ENCODE measurements around the gene HTT.

Gene HTT

GRCh38 chr4:3280466-3280865 lies 206.0 kb downstream of the HTT start:
- DNase-seq, result no peak

- no peak for DNase-seq
These were observed 209.0 kb downstream of the HTT start for GRCh38 chr4:3283483-3283882.

DNA sequence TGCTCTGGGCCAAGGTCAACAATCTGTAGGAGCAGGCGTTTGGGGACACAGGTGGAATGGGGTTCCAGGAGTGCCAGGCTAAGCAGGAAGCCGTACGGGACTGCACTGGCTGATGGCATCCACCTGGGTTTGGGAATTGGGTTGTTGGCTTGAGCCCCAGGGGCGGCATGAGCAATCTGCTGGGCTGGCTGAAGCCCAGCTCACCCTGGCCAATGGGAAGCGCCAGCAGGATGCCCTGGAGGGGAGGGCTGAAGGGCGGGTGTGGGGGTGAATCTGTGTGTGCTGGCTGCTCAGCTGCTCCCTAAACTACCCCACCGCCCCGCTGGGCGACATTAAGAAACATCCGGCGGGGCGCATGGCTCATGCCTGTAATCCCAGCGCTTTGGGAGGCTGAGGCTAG lies 209.4 kb downstream of the HTT start:
- no peak for DNase-seq

DNA sequence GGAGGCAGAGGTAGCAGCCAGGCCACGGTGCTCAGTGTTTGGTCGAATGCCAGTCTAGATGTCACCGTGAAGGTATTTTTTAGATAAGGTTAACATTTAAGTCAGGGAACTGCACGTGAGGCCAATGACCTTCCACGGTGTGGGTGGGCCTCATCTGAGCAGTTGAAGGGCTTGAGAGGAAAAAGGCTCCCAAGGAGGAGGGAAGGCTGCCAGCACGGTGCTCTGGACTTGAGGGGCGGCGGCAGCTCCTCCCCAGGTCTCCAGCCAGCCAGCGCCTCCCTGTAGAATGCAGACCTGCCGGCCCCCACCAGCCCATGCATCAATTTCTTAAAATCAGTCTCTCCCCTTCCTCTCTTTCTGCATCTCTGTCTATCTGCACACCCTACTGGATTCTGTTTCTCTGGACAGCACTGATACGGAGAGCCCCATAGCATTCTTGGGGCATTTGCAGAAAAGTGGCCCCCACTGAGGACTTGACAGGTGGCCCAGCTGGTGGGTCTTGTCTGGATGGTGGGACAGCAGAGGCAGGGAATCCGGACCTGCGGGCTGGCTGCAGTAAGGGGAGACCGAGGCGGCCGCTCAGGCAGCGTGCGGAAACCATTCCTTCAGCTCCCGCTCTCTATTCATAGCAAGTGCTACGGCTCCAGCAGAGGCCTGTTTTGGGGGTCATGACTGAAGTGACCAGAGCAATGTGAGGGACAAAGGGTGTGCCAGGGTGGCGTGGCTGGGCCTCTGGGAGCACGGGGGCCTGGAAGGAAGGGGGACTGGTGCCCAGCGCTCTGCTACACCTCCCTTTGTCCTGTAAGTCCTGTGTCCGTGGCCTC lies 210.5 kb downstream of the HTT start:
- DNase-seq, result no peak

GRCh38 chr4:3285558-3286334 lies 211.3 kb downstream of the HTT start:
- DNase-seq, result peak; percentile 50

DNA sequence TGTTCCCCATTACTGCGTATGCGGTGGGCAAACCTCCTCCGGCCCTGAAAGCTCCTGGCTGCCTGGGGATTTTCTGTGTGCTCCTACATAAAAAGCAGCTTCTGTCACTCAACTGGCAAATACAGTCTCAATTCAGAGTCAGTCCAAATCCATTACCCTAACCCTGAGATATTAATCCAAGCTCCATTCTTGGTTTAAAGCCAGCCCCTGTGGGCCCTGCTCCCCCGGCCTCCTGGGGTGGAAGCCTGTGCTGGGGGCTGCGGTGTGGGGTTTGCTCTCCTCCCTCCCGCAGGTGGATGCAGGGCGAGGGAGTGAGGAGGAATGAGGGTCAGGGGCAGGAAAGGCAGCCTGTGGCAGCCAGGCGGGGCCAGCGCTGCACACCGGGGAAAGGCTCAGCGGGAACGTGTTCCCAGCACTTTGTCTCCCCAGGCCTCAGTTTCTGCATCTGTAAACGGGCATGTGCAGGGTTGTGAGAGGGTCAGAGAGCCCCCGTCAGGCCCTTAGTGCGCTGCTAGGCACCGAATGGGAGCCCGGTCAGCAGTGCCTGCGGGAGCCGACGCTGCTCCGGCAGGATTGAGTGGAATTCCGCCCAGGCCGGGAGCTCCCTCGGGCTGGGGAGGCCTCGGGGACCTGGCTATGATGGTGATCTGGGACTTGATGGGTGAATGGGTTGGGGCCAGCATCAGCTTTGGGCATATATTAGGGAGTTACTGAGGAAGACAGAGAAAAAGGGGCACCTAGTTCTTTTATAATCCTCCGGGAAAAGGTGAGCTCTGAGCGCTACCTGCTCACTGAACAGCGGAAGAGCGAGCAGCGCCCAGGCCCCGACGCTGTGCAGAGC lies 212.1 kb downstream of the HTT start:
- DNase-seq, result no peak

GRCh38 chr4:3287271-3287971 lies 212.9 kb downstream of the HTT start:
- DNase-seq, result no peak

GRCh38 chr4:3287972-3288570 lies 213.6 kb downstream of the HTT start:
- DNase-seq, result no peak

- DNase-seq, result no peak
These were observed 214.2 kb downstream of the HTT start for GRCh38 chr4:3288571-3289094.

DNA sequence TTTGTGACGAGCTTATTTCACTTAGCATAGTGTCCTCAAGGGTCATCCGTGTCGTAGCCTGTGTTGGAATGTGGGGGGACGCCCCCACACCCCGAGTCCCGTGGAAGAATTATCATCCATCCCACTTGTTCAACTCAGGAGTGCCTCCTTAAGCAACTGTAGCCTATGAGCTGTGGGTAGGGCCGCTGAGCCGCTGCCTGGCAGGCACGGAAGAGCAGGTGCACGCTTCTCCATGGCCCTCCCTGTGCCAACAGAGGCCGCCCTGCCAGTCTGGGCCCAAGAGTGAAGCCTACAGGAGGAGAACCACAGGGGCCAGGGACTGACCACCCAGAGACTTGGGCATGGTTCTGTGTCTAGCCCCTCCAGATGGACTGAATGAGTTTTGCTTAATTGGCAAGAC lies 216.0 kb downstream of the HTT start:
- no peak for DNase-seq

- DNase-seq, result no peak
These were observed 216.4 kb downstream of the HTT start for GRCh38 chr4:3290889-3291321.

GRCh38 chr4:3291411-3291968 lies 217.0 kb downstream of the HTT start:
- no peak for DNase-seq

DNA sequence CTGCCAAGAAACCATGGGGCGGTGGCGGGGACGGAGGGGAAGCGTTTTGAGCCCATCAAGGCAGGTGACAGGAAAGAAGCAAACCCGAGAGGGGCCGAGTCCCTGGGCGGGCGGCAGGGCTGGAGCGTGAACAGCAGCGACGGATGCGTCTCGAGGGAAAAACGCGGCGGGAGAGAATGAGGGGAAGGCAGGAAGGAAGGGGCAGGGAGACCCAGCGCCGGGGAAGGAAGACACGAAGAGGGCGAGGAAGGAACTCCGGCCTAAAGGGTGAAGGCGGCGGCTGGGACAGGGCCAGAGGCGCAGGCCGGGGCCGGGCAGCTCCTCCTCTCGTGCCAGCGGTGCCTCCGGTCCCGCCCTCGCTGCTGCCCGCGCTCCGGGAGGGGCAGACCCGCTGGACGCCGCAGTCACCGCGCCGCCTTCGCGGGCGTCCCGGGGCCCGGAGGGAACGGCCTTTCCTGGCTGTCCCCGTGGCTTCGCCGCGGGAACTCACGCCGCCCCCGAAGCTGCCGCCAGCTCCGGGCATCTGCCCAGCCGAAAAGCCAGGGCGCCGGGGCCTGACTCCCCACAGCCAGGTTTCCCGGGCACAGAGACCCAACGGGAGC lies 217.6 kb downstream of the HTT start:
- DNase-seq, result peak; percentile 69

DNA sequence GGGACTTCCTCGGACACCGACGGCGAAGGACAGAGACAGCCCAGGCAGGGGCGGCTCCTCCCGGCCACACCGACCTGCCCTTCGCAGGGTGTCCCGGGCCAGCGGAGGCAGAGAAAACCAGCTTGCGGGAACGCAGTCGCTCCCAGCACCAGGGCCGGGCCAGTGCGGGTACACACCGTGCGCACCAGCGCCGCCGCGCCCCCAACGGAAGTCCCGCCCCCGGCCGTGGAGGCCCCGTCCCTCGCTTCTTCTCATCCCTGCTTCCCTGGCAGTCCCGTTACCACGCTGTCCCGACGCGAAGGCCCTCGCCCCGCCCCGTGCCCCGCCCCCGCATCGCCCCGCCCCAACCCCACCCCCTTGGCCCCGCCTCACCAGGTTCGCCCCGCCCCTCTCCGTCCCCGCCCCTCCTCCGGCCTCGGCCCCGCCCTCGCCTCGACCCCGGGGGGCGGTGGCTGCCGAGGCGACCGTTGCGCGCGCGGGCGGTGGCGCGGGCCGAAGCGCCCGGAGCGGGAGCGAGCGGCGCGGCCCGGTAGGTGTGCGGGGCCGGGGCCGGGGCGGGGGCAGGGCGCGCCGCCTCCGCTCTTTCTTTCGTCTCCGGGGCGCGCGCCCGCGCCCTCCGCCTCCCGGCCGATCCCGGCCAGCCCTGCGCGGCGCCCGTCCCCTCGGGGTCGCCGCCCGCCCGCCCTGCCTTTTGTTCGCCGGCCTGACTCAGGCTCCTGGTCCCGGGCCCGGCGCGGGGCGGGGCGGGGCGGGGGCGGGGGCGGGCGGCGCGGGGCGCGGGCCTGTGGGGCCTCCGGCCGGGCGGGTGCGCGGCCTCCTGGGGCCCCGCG lies 218.3 kb downstream of the HTT start, which contains the start of gene RGS12:
Gene RGS12, plus strand, starts transcription at position 451 of the 830 bp plus-strand sequence. CDS start 23,150 bp downstream, outside the sequence.
- DNase-seq, result peak; percentile 93
